ENCODE measurements around the gene EME1. TPM values are rescaled to one million over a fixed set of nuclear protein-coding genes. Genes with fewer than 3 reads are reported as not detected.

EME1 gene
- polyA plus RNA-seq, 1 donor from 2014 or later = not detected

- peak within 1 kb of the TSS; percentile 74 to 78 (median 76) for H3K27ac Mint-ChIP-seq
- peaks cover 11 to 17% (median 16%) of the 10 kb centered on the region in 3 donors for H3K4me1 Mint-ChIP-seq
- no peaks in the 10 kb centered on the region for H3K9me3 Mint-ChIP-seq
- H3K4me3 Mint-ChIP-seq = peak within 1 kb of the TSS; percentile 86 to 95 (median 92)
- no peaks in the 10 kb centered on the region for H3K36me3 Mint-ChIP-seq
- no peaks in the 10 kb centered on the region for H3K27me3 Mint-ChIP-seq
Observed at GRCh38 chr17:50345432-50346312, 27.4 kb upstream of the EME1 start, which contains the start of gene XYLT2. XYLT2 (plus strand) TSS chr17:50346126; CDS start chr17:50346141, 15 bp downstream.

- H3K27ac Mint-ChIP-seq = peak overlapping the region; percentile 53 to 78 (median 74)
- no peaks in the 10 kb centered on the region for H3K9me3 Mint-ChIP-seq
- no peaks in the 10 kb centered on the region for H3K36me3 Mint-ChIP-seq
- peaks cover 13 to 17% (median 16%) of the 10 kb centered on the region in 3 donors for H3K4me1 Mint-ChIP-seq
- H3K27me3 Mint-ChIP-seq = no peaks in the 10 kb centered on the region
- H3K4me3 Mint-ChIP-seq = peak overlapping the region; percentile 86 to 95 (median 90)
Observed at GRCh38 chr17:50346313-50347116, 26.5 kb upstream of the EME1 start.

- H3K27me3 Mint-ChIP-seq = no peaks in the 10 kb centered on the region
- no peaks in the 10 kb centered on the region for H3K9me3 Mint-ChIP-seq
- H3K4me3 Mint-ChIP-seq = peak overlapping the region; percentile 86 to 95 (median 90)
- no peak overlapping the region for H3K27ac Mint-ChIP-seq
- no peaks in the 10 kb centered on the region for H3K36me3 Mint-ChIP-seq
- H3K4me1 Mint-ChIP-seq = peaks cover 14 to 17% (median 16%) of the 10 kb centered on the region in 3 donors
Observed at GRCh38 chr17:50347117-50347893, 25.7 kb upstream of the EME1 start.

GRCh38 chr17:50347894-50348291, 25.1 kb upstream of the EME1 start:
- Mint-ChIP-seq H3K27ac (no peak overlapping the region), H3K27me3 (no peaks in the 10 kb centered on the region), H3K4me1 (peaks cover 14 to 17% (median 16%) of the 10 kb centered on the region in 3 donors), H3K36me3 (no peaks in the 10 kb centered on the region), H3K9me3 (no peaks in the 10 kb centered on the region), H3K4me3 (peak overlapping the region; percentile 80 to 95 (median 86))

- H3K4me1 Mint-ChIP-seq = peaks cover 14 to 17% (median 16%) of the 10 kb centered on the region in 3 donors
- H3K4me3 Mint-ChIP-seq = peak overlapping the region in 3 of 4 donors; percentile 30 to 86 (median 80)
- H3K36me3 Mint-ChIP-seq = no peaks in the 10 kb centered on the region
- H3K27me3 Mint-ChIP-seq = no peaks in the 10 kb centered on the region
- H3K27ac Mint-ChIP-seq = peak overlapping the region in 1 of 3 donors; percentile 38
- no peaks in the 10 kb centered on the region for H3K9me3 Mint-ChIP-seq
Observed at GRCh38 chr17:50348522-50349242, 24.3 kb upstream of the EME1 start.

- H3K27me3 Mint-ChIP-seq = no peaks in the 10 kb centered on the region
- H3K9me3 Mint-ChIP-seq = no peaks in the 10 kb centered on the region
- peaks cover 14 to 17% (median 16%) of the 10 kb centered on the region in 3 donors for H3K4me1 Mint-ChIP-seq
- no peaks in the 10 kb centered on the region for H3K36me3 Mint-ChIP-seq
- peak overlapping the region in 1 of 3 donors; percentile 78 for H3K27ac Mint-ChIP-seq
- H3K4me3 Mint-ChIP-seq = peak overlapping the region in 3 of 4 donors; percentile 39 to 86 (median 58)
Observed at GRCh38 chr17:50349243-50349600, 23.8 kb upstream of the EME1 start.

- Mint-ChIP-seq H3K9me3 (no peaks in the 10 kb centered on the region), H3K4me1 (peaks cover 5 to 11% (median 10%) of the 10 kb centered on the region in 3 donors), H3K27ac (peak overlapping the region; percentile 36 to 65 (median 50)), H3K4me3 (peak overlapping the region in 1 of 4 donors; percentile 20), H3K27me3 (no peaks in the 10 kb centered on the region), H3K36me3 (peaks cover 2% of the 10 kb centered on the region)
Observed at GRCh38 chr17:50350733-50351132, 22.3 kb upstream of the EME1 start.

GRCh38 chr17:50352072-50352692, 20.8 kb upstream of the EME1 start:
- Mint-ChIP-seq H3K27me3 (no peaks in the 10 kb centered on the region), H3K27ac (peak overlapping the region in 2 of 3 donors; percentile 73 to 92), H3K4me3 (peak overlapping the region in 1 of 4 donors; percentile 20), H3K36me3 (peaks cover 2% of the 10 kb centered on the region), H3K9me3 (no peaks in the 10 kb centered on the region), H3K4me1 (peaks cover 5 to 10% (median 9%) of the 10 kb centered on the region in 3 donors)

- H3K4me1 Mint-ChIP-seq = peaks cover under 1 to 7% (median 5%) of the 10 kb centered on the region in 3 donors
Observed at GRCh38 chr17:50352693-50353599, 20.1 kb upstream of the EME1 start.

GRCh38 chr17:50353600-50354195, 19.3 kb upstream of the EME1 start:
- Mint-ChIP-seq H3K4me3 (peak overlapping the region in 1 of 4 donors; percentile 25), H3K27ac (peak overlapping the region in 1 of 3 donors; percentile 18)

More at GRCh38 chr17:50352693-50353599, 20.1 kb upstream of the EME1 start:
- H3K4me3 Mint-ChIP-seq = peak overlapping the region in 1 of 4 donors; percentile 25
- H3K9me3 Mint-ChIP-seq = no peaks in the 10 kb centered on the region
- peak overlapping the region in 1 of 3 donors; percentile 18 for H3K27ac Mint-ChIP-seq
- no peaks in the 10 kb centered on the region for H3K27me3 Mint-ChIP-seq
- peaks cover 3% of the 10 kb centered on the region for H3K36me3 Mint-ChIP-seq

GRCh38 chr17:50354198-50354597, 18.8 kb upstream of the EME1 start:
- Mint-ChIP-seq H3K9me3 (no peaks in the 10 kb centered on the region), H3K36me3 (peaks cover 3% of the 10 kb centered on the region), H3K27me3 (no peaks in the 10 kb centered on the region), H3K4me1 (peaks cover 0 to 7% (median 2%) of the 10 kb centered on the region in 3 donors), H3K27ac (no peak overlapping the region), H3K4me3 (no peak overlapping the region)

More at GRCh38 chr17:50353600-50354195, 19.3 kb upstream of the EME1 start:
- Mint-ChIP-seq H3K36me3 (peaks cover 3% of the 10 kb centered on the region), H3K27me3 (no peaks in the 10 kb centered on the region), H3K4me1 (peaks cover 0 to 7% (median 2%) of the 10 kb centered on the region in 3 donors), H3K9me3 (no peaks in the 10 kb centered on the region)

- H3K9me3 Mint-ChIP-seq = no peaks in the 10 kb centered on the region
- H3K4me3 Mint-ChIP-seq = no peak overlapping the region
Observed at GRCh38 chr17:50354776-50355175, 18.3 kb upstream of the EME1 start.

More at GRCh38 chr17:50354776-50355175, 18.3 kb upstream of the EME1 start:
- peaks cover 3% of the 10 kb centered on the region for H3K36me3 Mint-ChIP-seq
- H3K4me1 Mint-ChIP-seq = peaks cover 0 to 7% (median 2%) of the 10 kb centered on the region in 3 donors
- H3K27me3 Mint-ChIP-seq = no peaks in the 10 kb centered on the region
- peak overlapping the region in 1 of 3 donors; percentile 76 for H3K27ac Mint-ChIP-seq

Data from IgD-negative memory B cell (primary cell).